Middle frontal gyrus (tissue), 1 donor: ENCODE results near the gene NELFA.
"Not testable (repeated sequence)": the region's sequence is repeated elsewhere in the genome, so short reads cannot be mapped to it uniquely, and the experiment has no call there.

Experiments used
- DNase-seq: peaks from one replicate; pipeline ENCODE4 v3.0.0-alpha.2; 2015; ENCODE audit warnings: low spot score; ENCODE audit errors: extremely low spot score

The NELFA gene

GRCh38 chr4:2040391-2041238 is 31.8 kb upstream of the NELFA start:
- DNase-seq = no peak

DNA sequence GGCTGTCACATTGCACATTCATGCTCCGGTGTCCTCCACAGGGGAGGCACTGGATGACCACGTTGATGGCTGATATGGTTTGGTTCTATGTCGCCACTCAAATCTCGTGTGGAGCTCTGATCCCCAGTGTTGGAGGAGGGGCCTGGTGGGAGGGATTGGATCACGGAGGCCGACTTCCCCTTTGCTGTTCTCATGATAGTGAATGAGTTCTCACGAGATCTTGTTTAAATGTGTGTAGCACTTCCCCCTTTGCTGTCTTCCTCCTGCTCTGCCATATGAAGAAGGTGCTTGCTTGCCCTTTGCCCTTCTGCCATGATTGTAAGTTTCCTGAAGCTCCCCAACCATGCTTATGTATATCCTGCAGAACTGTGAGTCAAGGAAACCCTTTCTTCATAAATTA is 28.1 kb upstream of the NELFA start:
- DNase-seq = no peak

DNA sequence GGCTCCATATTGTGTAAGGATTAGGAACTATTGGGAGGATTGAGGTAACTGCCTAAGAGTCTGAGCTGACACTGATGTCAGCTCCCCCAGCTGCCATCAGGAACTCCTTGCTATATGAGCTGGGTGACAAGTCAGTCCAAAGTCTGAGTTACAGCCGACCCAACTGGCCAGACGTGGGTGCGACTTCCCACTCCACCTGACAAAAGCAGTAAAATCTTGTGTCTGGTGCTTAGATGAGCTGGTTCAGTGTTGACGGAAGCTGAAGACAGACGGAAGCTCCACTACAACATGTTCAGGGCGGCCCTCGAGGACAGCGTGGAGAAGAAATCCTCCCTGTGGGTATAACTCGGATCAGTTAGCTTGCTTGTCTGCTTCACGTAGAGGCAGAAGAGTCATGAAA is 27.6 kb upstream of the NELFA start:
- DNase-seq = no peak

- not testable (repeated sequence) for DNase-seq
These were observed 22.4 kb upstream of the NELFA start for GRCh38 chr4:2031161-2031560.

DNA sequence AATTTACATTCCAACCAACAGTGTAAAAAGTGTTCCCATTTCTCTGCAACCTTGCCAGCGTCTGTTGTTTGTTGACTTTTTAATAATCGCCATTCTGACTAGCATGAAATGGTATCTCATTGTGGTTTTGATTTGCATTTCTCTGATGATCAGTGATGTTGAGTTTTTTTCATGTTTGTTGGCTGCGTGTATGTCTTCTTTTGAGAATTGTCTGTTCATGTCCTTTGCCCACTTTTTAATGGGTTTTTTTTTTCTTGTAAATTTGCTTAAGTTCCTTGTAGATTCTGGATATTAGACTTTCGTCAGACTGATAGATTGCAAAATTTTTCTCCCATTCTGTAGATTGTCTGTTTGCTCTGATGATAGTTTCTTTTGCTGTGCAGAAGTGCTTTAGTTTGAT is 18.3 kb upstream of the NELFA start:
- not testable (repeated sequence) for DNase-seq

GRCh38 chr4:2025817-2026216 is 17.0 kb upstream of the NELFA start:
- DNase-seq = no peak

GRCh38 chr4:2024683-2025082 is 15.9 kb upstream of the NELFA start:
- DNase-seq = no peak

- DNase-seq = not testable (repeated sequence)
These were observed 12.7 kb upstream of the NELFA start for GRCh38 chr4:2021358-2022018.

GRCh38 chr4:2015008-2015407 is 6.2 kb upstream of the NELFA start:
- DNase-seq = no peak

- no peak for DNase-seq
These were observed 2.8 kb upstream of the NELFA start for GRCh38 chr4:2011583-2011982.

GRCh38 chr4:2009651-2010233 is 968 bp upstream of the NELFA start:
- DNase-seq = peak; percentile 34

DNA sequence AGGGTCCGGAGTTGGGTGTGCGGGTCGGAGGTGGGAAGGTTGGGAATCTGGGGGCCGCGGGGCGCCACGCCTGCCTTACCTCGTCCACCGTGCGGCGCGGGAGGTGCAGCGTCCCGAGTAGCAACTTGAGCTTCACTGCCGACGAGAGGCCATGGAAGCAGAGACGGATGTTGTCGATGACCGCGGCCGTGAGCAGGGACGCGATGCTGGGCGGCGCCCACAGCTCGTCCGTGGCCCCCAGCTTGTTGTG is 178 bp downstream of the NELFA start:
- DNase-seq = no peak

GRCh38 chr4:2007804-2008670 is 737 bp downstream of the NELFA start:
- no peak for DNase-seq

DNA sequence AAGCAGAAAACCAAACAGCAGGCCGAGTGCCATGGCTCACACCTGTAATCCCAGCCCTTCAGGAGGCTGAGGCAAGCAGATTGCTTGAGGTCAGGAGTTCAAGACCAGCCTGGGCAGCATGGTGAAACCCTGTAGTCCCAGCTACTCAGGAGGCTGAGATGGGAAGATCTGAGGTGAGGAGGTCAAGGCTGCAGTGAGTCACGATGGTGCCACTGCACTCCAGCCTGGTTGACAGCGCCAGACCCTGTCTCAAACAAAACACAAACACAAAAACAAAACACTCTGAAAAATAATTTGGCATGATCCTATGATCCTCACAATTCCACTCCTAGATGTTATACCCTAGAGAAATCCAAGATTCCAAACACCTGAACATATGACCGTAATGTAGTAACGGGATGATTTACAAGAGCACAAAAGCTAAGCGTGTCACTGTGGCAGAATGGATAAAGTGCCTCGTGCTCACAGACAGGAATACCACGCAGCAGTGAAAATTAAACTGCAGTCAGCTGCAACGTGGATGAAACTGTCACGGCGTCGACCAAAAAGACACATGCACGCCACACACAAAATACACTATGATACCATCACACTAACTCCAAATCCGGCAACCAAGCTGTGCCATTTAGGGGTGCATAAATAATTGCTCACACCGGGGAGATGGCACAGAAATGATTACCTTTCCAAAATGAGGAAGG is 1.7 kb downstream of the NELFA start:
- no peak for DNase-seq

DNA sequence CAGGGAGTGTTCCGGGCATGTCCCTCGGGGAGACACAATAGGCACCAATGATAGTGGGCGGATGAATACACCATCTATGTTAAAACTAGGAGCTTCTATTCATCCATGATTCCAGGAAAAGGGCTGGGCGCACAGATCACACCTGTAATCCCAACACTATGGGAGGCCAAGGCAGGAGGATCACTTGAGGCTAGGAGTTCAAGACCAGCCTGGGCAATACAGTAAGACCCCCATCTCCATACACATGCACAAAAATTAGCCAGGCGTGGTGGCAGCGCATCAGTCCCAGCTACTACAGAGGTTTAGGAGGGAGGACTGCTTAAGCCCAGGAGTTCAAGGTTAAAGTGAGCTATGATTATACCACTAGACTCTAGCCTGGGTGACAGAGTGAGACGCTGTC is 2.4 kb downstream of the NELFA start:
- DNase-seq = no peak

GRCh38 chr4:2003361-2003760 is 5.4 kb downstream of the NELFA start:
- not testable (repeated sequence) for DNase-seq

DNA sequence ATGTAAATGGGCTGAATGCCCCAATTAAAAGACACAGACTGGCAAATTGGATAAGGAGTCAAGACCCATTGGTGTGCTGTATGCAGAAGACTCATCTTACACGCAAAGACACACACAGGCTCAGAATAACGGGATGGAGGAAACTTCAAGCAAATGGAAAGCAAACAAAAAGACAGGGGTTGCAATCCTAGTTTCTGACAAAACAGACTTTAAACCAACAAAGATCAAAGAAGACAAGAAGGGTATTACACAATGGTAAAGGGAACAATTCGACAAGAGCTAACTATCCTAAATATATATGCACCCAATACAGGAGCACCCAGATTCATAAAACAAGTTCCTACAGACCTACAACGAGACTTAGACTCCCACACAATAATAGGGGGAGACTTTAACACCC is 9.5 kb downstream of the NELFA start:
- not testable (repeated sequence) for DNase-seq

DNA sequence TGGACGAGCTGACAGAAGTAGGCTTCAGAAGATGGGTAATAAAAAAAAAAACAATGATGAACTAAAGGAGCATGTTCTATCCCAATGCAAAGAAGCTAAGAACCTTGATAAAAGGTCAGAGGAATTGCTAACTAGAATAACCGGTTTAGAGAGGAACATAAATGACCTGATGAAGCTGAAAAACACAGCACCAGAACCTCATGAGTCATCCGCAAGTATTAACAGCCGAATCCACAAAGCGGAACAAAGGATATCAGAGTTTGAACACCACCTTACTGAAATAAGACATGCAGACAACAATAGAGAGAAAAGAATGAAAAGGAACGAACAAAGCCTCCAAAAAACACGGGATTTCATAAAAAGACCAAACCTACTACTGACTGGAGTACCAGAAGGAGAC is 10.5 kb downstream of the NELFA start:
- DNase-seq = no peak

DNA sequence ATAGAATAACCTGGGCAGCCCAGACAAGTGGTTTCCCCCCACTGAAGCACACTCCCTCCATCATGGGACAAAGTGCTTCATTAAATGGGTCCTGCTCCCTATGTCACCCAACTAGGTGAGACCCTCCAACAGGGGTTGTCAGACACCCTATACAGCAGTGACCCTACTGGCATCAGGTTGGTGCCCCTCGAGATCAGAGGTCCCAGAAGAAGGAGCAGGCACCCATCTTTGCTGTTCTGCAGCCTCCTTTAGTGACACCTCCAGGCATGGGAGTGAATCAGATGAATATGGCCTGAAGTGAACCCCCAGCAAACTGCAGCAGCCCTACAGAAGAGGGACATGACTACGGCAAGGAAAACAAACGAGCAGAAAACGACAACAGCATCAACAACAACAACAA is 11.1 kb downstream of the NELFA start:
- DNase-seq = no peak

DNA sequence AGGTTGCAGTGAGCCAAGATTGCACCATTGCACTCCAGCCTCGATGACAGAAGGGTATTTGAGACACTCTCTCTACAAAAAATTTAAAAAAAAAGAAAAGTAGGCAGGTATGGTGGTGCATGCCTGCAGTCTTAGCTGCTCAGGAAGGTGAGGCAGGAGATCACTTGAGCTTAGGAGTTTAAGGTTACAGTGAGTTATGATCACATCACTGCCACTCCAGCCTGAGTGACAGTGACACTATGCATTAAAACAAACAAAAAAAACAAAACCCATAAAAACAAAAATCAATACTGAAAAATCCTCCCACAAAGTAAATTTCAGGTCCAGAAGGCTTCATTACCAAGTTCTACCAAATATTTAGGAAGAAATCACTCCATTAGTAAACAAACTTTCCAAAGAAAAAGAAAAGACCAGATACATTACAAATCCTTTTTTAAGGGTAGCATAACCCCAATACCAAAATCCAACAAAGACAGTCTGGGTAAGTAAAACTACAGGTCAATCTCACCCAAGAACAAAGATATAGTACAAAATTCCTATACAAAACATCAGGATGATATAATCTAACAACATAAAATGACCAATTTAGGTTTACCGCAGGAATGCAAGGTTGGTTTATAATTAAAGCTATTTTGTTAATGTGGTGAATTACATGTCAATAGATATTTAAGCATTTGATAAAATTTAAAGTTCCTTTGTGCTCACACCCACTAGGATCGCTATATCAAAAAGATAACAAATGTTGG is 11.7 kb downstream of the NELFA start:
- DNase-seq = no peak

- DNase-seq = no peak
These were observed 13.8 kb downstream of the NELFA start for GRCh38 chr4:1994938-1995337.
